Trophoblast cell (in vitro differentiated cells and primary cell): Measurements from ENCODE around the gene MRC2.

Experiments used
- DNase-seq, 2 donors: peaks; one replicate each; pipeline ENCODE4 v3.0.0-alpha.2; 2016
- H2AFZ ChIP-seq: 2 replicates; pipeline ENCODE4 v1.6.1; 2013; ENCODE audit warnings: low read length, moderate library complexity, mild to moderate bottlenecking; ENCODE audit not compliant: insufficient read depth, poor library complexity
- H2AK5ac ChIP-seq: 2 replicates; pipeline ENCODE4 v1.6.1; 2013; ENCODE audit warnings: mild to moderate bottlenecking, low read length
- H2BK120ac ChIP-seq: 2 replicates; pipeline ENCODE4 v1.6.1; 2013; ENCODE audit warnings: low read length, mild to moderate bottlenecking, moderate library complexity; ENCODE audit not compliant: insufficient read depth, poor library complexity
- H2BK12ac ChIP-seq: 2 replicates; pipeline ENCODE4 v1.6.1; 2013; ENCODE audit warnings: mild to moderate bottlenecking, low read length, moderate library complexity
- H2BK5ac ChIP-seq: 2 replicates; pipeline ENCODE4 v1.6.1; 2013; ENCODE audit warnings: low read length, low read depth, moderate library complexity, mild to moderate bottlenecking; ENCODE audit not compliant: poor library complexity
- H3K14ac ChIP-seq: 2 replicates; pipeline ENCODE4 v1.6.1; 2013; ENCODE audit warnings: mild to moderate bottlenecking, low read length
- H3K18ac ChIP-seq: 2 replicates; pipeline ENCODE4 v1.6.1; 2013; ENCODE audit warnings: mild to moderate bottlenecking, low read length
- H3K23ac ChIP-seq: 2 replicates; pipeline ENCODE4 v1.6.1; 2013; ENCODE audit warnings: low read length
- H3K27ac ChIP-seq: 2 replicates; pipeline ENCODE4 v1.5.1; 2013; ENCODE audit warnings: low read depth, mild to moderate bottlenecking, inconsistent platforms, low read length, moderate library complexity
- H3K27me3 ChIP-seq: 2 replicates; pipeline ENCODE4 v1.6.1; 2013; ENCODE audit warnings: inconsistent platforms, mild to moderate bottlenecking, low read length, moderate library complexity; ENCODE audit not compliant: insufficient read depth
- H3K36me3 ChIP-seq, 2 experiments: 1 replicate in 1 of 2; 2 replicates in 1 of 2; pipeline ENCODE4 v1.6.1; 2013; ENCODE audit warnings: low read length in 2 of 2, mild to moderate bottlenecking in 2 of 2, moderate library complexity in 1 of 2; ENCODE audit not compliant: insufficient read depth in 2 of 2, control insufficient read depth in 1 of 2
- H3K4ac ChIP-seq: 2 replicates; pipeline ENCODE4 v1.6.1; 2013; ENCODE audit warnings: low read depth, mild to moderate bottlenecking, low read length, moderate library complexity
- H3K4me1 ChIP-seq, 2 experiments: 1 replicate in 1 of 2; 2 replicates in 1 of 2; pipeline ENCODE4 v1.6.1; 2013; ENCODE audit warnings: low read length in 2 of 2, mild to moderate bottlenecking in 2 of 2, moderate library complexity in 1 of 2; ENCODE audit not compliant: insufficient read depth in 2 of 2, control insufficient read depth in 1 of 2
- H3K4me2 ChIP-seq: 2 replicates; pipeline ENCODE4 v1.6.1; 2013; ENCODE audit warnings: inconsistent platforms, mild to moderate bottlenecking, low read length, moderate library complexity
- H3K4me3 ChIP-seq: 2 replicates; pipeline ENCODE4 v1.5.1; 2013; ENCODE audit warnings: mild to moderate bottlenecking, low read depth, low read length, inconsistent platforms
- H3K79me1 ChIP-seq: one replicate; pipeline ENCODE4 v1.6.1; 2013; ENCODE audit warnings: low read length
- H3K79me2 ChIP-seq: 2 replicates; pipeline ENCODE4 v1.6.1; 2013; ENCODE audit warnings: low read length, mild to moderate bottlenecking; ENCODE audit not compliant: control insufficient read depth, insufficient read depth, poor library complexity
- H3K9ac ChIP-seq: 2 replicates; pipeline ENCODE4 v1.6.1; 2013; ENCODE audit warnings: mild to moderate bottlenecking, low read length
- H3K9me3 ChIP-seq: 2 replicates; pipeline ENCODE4 v1.6.1; 2013; ENCODE audit warnings: low read depth, mild to moderate bottlenecking, control low read depth, inconsistent platforms, low read length; ENCODE audit not compliant: insufficient read depth
- H4K12ac ChIP-seq: 2 replicates; pipeline ENCODE4 v1.6.1; 2013; ENCODE audit warnings: low read depth, mild to moderate bottlenecking, low read length, moderate library complexity
- H4K8ac ChIP-seq: 2 replicates; pipeline ENCODE4 v1.6.1; 2013; ENCODE audit warnings: low read depth, mild to moderate bottlenecking, low read length, moderate library complexity
- H4K91ac ChIP-seq: one replicate; pipeline ENCODE4 v1.6.1; 2013; ENCODE audit warnings: low read depth, mild to moderate bottlenecking, low read length, moderate library complexity
- WGBS: extraction: QIAGEN DNeasy Blood & Tissue Kit; methylation state at CpG from one replicate; pipeline ENCODE4 v1.1.7; 2013; ENCODE audit warnings: missing lambda C conversion rate; ENCODE audit not compliant: insufficient read length, insufficient coverage; ENCODE audit errors: extremely low coverage; 5-methylcytosine and 5-hydroxymethylcytosine counted together

Gene MRC2

GRCh38 chr17:62616993-62617893, 10.2 kb upstream of the MRC2 start:
- no peak overlapping the region for H2AK5ac ChIP-seq
- peaks cover 2% of the 10 kb centered on the region for H3K79me1 ChIP-seq
- no peak overlapping the region for H4K12ac ChIP-seq
- H3K27me3 ChIP-seq: no peaks in the 10 kb centered on the region
- H2BK120ac ChIP-seq: no peak overlapping the region
- H3K36me3 ChIP-seq: peaks cover under 1 to 13% of the 10 kb centered on the region in 2 experiments
- no peak overlapping the region for H2AFZ ChIP-seq
- no peaks in the 10 kb centered on the region for H3K9me3 ChIP-seq
- no peak overlapping the region for H3K4me3 ChIP-seq
- WGBS: no CpG with 5 or more reads among the region's 8 CpGs
- H3K14ac ChIP-seq: no peak overlapping the region
- DNase-seq: no peak
- no peak overlapping the region for H2BK12ac ChIP-seq
- no peak overlapping the region for H3K9ac ChIP-seq
- peak overlapping the region; percentile 50 for H3K27ac ChIP-seq
- peak overlapping the region; percentile 15 for H3K4me2 ChIP-seq
- H4K8ac ChIP-seq: no peak overlapping the region
- peaks cover 11 to 26% of the 10 kb centered on the region in 2 experiments for H3K4me1 ChIP-seq
- no peak overlapping the region for H3K23ac ChIP-seq
- H3K79me2 ChIP-seq: no peaks in the 10 kb centered on the region
- peak overlapping the region; percentile 13 for H2BK5ac ChIP-seq
- H3K18ac ChIP-seq: no peak overlapping the region
- no peak overlapping the region for H3K4ac ChIP-seq
- peak overlapping the region; percentile 30 for H4K91ac ChIP-seq

DNA sequence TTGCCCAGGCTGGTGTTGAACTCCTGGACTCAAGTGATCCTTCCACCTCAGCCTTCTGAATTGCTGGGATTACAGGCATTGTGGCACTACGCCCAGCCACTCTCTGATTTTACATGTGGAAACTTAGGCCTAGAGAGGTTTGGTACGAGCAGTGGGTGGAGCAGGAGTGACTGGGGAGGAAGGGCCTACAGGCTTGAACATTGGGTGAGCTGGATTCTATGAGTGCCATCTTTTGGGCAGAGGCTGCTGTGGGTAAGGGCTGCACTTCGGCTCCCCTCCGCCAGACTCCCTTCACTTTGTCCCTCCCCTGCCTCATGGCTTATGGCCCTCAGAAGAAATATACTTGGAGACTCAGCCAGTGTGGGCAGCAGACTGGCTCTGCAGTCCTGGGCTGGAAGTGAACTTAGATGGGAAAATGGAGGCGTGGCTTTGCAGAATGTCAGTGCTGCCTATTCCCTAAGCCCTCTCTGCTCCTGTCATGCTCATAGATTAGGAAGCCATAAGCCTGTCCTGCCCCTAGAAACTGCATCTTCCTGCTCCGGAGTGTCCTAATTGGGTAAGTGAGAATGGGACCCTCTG, 9.5 kb upstream of the MRC2 start:
- Histone ChIP-seq H4K12ac (no peak overlapping the region), H3K18ac (no peak overlapping the region), H3K79me1 (peaks cover 2% of the 10 kb centered on the region), H3K4me1 (peaks cover 11 to 26% of the 10 kb centered on the region in 2 experiments), H3K27ac (peak overlapping the region; percentile 29), H3K36me3 (peaks cover 0 to 14% of the 10 kb centered on the region in 2 experiments), H3K4me2 (no peak overlapping the region), H3K9me3 (no peaks in the 10 kb centered on the region), H2BK5ac (peak overlapping the region; percentile 13), H3K79me2 (no peaks in the 10 kb centered on the region), H2BK120ac (peak overlapping the region; percentile 12), H4K91ac (peak overlapping the region; percentile 30), H2AFZ (no peak overlapping the region), H3K27me3 (no peaks in the 10 kb centered on the region), H4K8ac (no peak overlapping the region), H3K9ac (no peak overlapping the region), H2BK12ac (no peak overlapping the region), H3K14ac (no peak overlapping the region), H2AK5ac (no peak overlapping the region), H3K4me3 (no peak overlapping the region), H3K4ac (no peak overlapping the region), H3K23ac (no peak overlapping the region)
- no CpG with 5 or more reads among the region's 6 CpGs for WGBS
- no peak for DNase-seq

DNA sequence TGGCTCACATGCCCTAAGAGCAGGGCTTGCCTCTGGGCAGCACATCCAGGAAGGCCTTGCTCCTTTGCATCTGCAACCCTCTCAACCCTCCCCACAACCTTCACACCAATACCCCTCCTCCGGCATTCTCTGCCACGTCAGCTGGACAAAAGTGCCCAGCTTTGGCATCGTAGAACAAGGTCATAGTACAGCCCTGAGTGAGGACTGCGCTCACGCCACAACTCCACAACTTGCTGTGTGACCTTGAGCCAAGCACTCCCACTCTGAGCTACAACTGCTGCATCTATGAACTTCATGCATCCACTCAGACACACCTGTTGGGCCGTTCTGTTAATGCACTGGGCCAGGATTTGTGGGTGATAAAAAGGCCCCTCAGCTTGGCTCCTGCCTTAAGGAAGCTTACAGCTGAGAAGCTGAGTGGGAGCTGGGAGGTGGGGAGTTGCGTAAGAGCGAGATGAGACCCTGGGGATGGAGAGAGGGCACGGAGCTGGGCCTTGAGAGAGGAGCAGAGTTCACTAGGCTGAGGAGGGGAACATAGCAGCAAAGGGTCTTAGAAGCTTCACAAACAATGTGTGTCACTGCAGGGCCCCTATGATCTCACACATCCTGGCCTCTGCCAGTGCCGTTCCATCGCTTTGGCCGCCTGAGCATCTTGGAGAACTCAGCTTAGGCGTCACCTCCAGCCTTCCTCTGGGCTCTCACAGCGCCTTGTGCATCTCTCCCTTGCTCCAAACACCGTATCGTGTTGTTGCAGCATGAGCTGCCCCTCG, 8.6 kb upstream of the MRC2 start:
- Histone ChIP-seq H3K9me3 (no peaks in the 10 kb centered on the region), H3K27me3 (no peaks in the 10 kb centered on the region), H2AK5ac (no peak overlapping the region), H3K79me2 (no peaks in the 10 kb centered on the region), H3K4ac (no peak overlapping the region), H3K4me2 (no peak overlapping the region), H3K4me3 (no peak overlapping the region), H2BK12ac (no peak overlapping the region), H3K27ac (no peak overlapping the region), H3K18ac (no peak overlapping the region), H2BK5ac (no peak overlapping the region), H2BK120ac (no peak overlapping the region), H3K79me1 (peaks cover 2% of the 10 kb centered on the region), H3K4me1 (peaks cover 11 to 24% of the 10 kb centered on the region in 2 experiments), H2AFZ (no peak overlapping the region), H4K12ac (no peak overlapping the region), H3K9ac (no peak overlapping the region), H4K91ac (no peak overlapping the region), H4K8ac (no peak overlapping the region), H3K14ac (no peak overlapping the region), H3K23ac (no peak overlapping the region), H3K36me3 (peaks cover 0 to 16% of the 10 kb centered on the region in 2 experiments)
- no CpG with 5 or more reads among the region's 17 CpGs for WGBS
- DNase-seq: no peak

GRCh38 chr17:62619417-62620155, 7.9 kb upstream of the MRC2 start:
- no peak overlapping the region for H4K8ac ChIP-seq
- no peak overlapping the region for H2BK12ac ChIP-seq
- no peaks in the 10 kb centered on the region for H3K27me3 ChIP-seq
- no peak overlapping the region for H3K4me2 ChIP-seq
- no CpG with 5 or more reads among the region's 10 CpGs for WGBS
- no peaks in the 10 kb centered on the region for H3K9me3 ChIP-seq
- no peak overlapping the region for H4K12ac ChIP-seq
- peaks cover 0 to 16% of the 10 kb centered on the region in 2 experiments for H3K36me3 ChIP-seq
- H3K9ac ChIP-seq: no peak overlapping the region
- no peak overlapping the region for H3K4ac ChIP-seq
- no peak overlapping the region for H3K27ac ChIP-seq
- H2AK5ac ChIP-seq: no peak overlapping the region
- H2BK5ac ChIP-seq: no peak overlapping the region
- H4K91ac ChIP-seq: no peak overlapping the region
- peaks cover 11 to 23% of the 10 kb centered on the region in 2 experiments for H3K4me1 ChIP-seq
- H2BK120ac ChIP-seq: no peak overlapping the region
- H3K79me1 ChIP-seq: peaks cover 2% of the 10 kb centered on the region
- no peak overlapping the region for H3K18ac ChIP-seq
- no peaks in the 10 kb centered on the region for H3K79me2 ChIP-seq
- no peak overlapping the region for H3K4me3 ChIP-seq
- no peak overlapping the region for H2AFZ ChIP-seq
- H3K23ac ChIP-seq: no peak overlapping the region
- no peak overlapping the region for H3K14ac ChIP-seq
- DNase-seq: no peak
